HG03139 (cell line): ENCODE results near the gene SLC22A23.

Source experiments
- ATAC-seq: cut with Tn5 transposase; IDR thresholded peaks from one replicate; pipeline ENCODE4 v1.9.1; 2021; ENCODE audit not compliant: unreplicated experiment

Gene SLC22A23

GRCh38 chr6:3355011-3355357 is 101.9 kb downstream of the SLC22A23 start:
- no peak for ATAC-seq

- ATAC-seq: no peak
Observed at GRCh38 chr6:3353939-3354338, 102.9 kb downstream of the SLC22A23 start.

- ATAC-seq: no peak
Observed at GRCh38 chr6:3353213-3353903, 103.5 kb downstream of the SLC22A23 start.

GRCh38 chr6:3352678-3353077 is 104.2 kb downstream of the SLC22A23 start:
- no peak for ATAC-seq

- ATAC-seq: no peak
Observed at GRCh38 chr6:3351829-3352524, 104.9 kb downstream of the SLC22A23 start.

DNA sequence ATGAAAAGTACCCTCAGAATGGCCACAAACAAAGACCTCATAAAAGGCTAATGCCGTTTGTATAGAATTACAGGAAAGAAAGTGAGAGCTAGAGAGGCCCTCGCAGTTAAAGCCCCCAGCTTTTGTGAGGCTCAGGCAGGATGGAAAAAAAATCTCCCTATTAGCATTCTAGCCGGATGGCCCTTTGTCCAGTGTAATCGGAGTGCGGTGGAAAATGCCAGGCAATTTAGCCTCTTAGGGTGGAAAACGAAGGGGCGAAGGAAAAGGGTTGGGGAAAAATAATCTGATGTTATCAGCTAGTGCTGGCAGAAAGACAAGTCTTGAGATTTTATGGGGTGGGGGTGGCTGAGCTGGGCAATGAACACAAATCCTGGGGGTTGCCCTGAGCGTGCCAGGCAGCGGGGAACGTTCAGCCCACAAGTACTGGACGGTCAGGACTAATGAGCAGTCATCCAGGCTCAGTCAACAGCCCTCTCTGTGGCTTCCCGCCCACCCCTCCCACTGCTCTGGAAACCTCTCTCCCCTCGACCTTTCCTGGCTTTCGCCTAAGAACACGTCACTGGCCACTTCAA is 105.7 kb downstream of the SLC22A23 start:
- no peak for ATAC-seq

DNA sequence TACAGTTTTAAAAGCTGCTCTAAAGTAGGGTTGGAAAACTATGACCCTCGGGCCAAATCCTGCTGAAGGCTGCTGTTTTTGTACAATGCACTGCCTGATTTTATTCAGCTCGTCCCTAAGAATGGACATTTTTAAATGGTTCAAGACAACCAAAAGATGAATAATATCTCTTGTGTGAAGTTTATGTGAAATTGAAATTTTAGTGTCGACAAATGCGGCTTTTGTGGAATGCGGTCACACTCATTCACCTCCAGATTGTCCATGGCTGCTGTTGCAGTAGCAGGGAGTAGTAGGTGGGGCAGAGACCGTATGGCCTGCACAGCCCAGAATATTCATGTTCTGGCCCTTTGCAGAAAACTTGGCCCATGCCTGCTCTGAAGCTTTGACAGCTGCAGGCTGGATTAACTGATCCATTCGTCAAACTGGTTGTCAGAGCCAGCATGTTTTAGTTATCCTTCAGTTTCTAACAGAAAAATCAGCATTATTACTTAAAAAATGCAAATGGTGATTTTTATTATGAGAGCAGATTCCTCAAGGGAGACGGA is 106.5 kb downstream of the SLC22A23 start:
- ATAC-seq: no peak

- ATAC-seq: no peak
Observed at GRCh38 chr6:3349388-3350251, 107.2 kb downstream of the SLC22A23 start.

DNA sequence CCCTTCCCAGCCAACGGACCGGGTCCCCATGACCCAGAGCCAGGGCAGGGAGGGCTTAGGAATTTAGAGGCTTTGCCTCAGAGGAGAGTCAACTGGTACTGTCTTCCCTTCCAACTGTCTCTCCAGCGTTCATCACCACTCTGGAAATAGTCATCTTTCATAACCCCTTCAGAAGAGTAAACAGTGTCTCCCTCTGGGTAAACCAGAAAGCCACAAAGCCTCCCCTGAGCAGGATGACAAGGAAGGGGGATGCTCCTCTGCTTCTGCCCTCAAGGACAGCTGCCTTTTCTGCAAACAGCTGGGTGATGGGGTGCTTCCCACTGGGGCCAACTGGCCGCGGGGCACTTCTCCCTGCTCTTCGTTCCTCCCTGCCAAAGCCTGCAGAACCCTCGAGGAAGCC is 108.0 kb downstream of the SLC22A23 start:
- ATAC-seq: no peak

DNA sequence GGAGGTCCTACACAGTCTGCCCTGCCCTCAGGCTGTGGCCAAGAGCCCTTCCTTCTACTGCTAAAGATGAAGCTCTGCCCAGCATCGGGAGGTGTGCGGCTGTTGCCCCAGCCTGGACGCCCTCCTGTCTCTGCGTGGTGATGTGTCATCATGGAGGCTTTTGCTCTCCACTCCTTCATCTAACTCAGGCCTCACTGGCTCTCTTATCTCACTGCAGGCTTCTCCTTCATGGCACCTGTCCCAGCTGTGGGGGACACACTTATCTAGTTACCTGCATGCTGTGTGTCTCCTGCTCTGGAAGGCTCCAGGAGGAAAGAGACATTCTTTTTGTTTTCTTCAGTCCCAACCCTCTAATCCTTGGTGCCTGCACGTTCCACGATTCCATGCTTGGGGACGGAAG is 109.0 kb downstream of the SLC22A23 start:
- ATAC-seq: no peak

DNA sequence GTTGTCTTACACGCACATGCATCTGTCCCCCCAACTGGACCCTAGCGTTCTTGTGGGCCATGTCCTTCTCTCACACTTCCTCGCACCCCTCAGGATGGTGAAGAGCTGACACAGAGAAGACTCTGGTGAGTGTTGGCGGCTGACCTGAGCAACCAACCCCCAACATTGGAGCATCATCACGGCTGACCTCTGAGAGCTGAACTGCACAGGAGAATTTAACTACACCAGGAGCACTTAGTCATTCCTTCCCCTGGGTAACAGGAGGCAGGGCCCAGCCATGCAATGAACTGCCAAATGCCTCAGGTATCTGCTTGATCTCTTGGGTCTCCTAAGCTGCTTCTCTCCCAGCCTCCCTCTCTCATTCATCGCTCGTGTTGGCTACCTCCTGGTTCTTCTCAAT is 109.6 kb downstream of the SLC22A23 start:
- ATAC-seq: no peak

- ATAC-seq: no peak
Observed at GRCh38 chr6:3346476-3346875, 110.4 kb downstream of the SLC22A23 start.

DNA sequence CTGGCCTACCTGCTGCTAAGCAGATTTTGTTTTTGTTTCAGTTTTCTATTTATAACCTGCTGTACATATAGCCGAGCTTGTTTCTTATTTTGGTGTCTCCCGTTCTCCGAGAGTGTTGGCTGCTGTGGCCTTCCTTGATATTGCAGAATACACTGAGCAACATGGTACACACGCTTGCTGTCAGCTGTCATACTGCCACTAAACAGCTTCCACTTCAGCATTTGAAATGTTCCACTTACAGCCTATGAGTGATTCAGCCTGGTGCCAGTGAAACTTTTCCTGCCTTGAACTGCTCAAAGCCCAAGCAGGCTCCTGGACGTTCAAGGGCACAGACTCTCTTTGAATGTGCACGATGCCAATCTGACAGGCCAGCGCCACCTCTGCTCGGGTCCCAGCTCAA is 111.0 kb downstream of the SLC22A23 start:
- ATAC-seq: no peak

- no peak for ATAC-seq
Observed at GRCh38 chr6:3343089-3343883, 113.6 kb downstream of the SLC22A23 start.

DNA sequence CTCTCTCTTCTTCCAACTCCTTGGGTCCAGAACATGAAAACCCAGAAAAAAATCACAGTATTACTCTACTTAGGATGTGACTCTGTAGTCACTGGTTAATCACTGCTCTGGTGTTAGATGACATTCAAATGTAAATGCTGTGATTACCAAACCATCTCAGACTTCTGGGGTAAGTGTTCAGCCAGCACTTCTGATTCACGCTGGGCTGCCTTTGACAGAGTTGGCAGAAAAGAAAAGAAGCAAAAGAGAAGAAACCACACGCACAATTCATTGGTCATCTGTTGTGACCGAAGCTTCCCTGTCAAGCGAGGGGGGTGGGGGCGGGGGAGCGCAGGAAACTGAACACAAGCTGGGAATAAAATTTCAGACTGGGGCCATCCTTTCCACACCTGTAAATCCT is 115.4 kb downstream of the SLC22A23 start:
- no peak for ATAC-seq

- no peak for ATAC-seq
Observed at GRCh38 chr6:3340894-3341293, 116.0 kb downstream of the SLC22A23 start.

- ATAC-seq: no peak
Observed at GRCh38 chr6:3340358-3340802, 116.5 kb downstream of the SLC22A23 start.

- no peak for ATAC-seq
Observed at GRCh38 chr6:3339811-3340210, 117.0 kb downstream of the SLC22A23 start.

- no peak for ATAC-seq
Observed at GRCh38 chr6:3337521-3338350, 119.1 kb downstream of the SLC22A23 start.
